LNCaP clone FGC (cell line): ENCODE data around the gene NR5A1.

Experiments
- DNase-seq: peaks from one replicate; pipeline ENCODE4 v3.0.0-alpha.2; 2011; ENCODE audit warnings: low read depth
- H3K4me3 ChIP-seq: 2 replicates; pipeline ENCODE4 v1.5.1; 2011; ENCODE audit warnings: mild to moderate bottlenecking, low read depth, low read length, control low read depth
- TF ChIP-seq, protein P1 (sequence below): IDR thresholded peaks from 2 replicates; pipeline ENCODE4 v1.5.1; 2012; ENCODE audit warnings: mild to moderate bottlenecking; ENCODE audit not compliant: control insufficient read depth, insufficient read depth; ENCODE audit errors: extremely low read depth

NR5A1 gene

DNA sequence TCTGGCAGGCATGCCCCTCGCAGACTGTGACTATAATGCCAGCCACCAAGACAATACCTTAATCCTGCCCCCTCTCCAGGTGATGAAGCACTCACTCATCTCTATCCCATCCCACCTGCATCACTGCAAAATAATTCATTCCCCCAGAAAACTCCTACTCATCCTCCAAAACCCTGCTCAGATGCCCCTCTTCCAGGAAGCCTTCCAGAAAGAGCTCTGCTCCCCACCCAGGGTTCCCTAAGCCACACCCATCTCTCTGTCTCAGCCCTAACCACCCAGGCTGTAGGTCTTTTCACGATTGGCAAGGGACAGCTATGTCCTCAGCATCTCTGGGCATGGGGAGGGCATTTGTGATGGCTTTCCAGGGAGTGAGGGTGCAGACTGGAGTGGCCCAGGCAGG is 17.2 kb downstream of the NR5A1 start:
- H3K4me3 ChIP-seq, result no peak overlapping the region
- TF ChIP-seq, protein P1, sequence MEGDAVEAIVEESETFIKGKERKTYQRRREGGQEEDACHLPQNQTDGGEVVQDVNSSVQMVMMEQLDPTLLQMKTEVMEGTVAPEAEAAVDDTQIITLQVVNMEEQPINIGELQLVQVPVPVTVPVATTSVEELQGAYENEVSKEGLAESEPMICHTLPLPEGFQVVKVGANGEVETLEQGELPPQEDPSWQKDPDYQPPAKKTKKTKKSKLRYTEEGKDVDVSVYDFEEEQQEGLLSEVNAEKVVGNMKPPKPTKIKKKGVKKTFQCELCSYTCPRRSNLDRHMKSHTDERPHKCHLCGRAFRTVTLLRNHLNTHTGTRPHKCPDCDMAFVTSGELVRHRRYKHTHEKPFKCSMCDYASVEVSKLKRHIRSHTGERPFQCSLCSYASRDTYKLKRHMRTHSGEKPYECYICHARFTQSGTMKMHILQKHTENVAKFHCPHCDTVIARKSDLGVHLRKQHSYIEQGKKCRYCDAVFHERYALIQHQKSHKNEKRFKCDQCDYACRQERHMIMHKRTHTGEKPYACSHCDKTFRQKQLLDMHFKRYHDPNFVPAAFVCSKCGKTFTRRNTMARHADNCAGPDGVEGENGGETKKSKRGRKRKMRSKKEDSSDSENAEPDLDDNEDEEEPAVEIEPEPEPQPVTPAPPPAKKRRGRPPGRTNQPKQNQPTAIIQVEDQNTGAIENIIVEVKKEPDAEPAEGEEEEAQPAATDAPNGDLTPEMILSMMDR, result no peak
- no peak for DNase-seq

DNA sequence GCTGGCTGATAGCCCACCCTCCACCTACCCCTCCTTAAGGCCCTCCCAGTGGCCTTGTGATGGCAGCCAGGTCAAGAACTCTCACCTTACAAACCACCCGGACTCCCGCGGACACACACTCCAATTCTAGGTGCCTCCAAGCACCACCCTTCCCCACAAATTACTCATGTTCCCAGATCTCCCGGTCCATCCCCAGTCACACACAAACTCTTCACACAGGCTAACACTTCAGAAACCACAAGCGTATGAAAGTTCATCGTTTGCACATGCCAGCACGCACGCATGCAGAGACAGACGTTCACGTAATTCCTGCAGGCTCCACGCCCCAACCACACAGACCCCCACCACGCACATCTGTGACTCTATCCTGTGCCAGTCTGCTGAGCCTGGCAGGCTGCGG is 18.0 kb downstream of the NR5A1 start:
- DNase-seq, result no peak
- no peak overlapping the region for H3K4me3 ChIP-seq
- TF ChIP-seq, protein P1, result no peak

DNA sequence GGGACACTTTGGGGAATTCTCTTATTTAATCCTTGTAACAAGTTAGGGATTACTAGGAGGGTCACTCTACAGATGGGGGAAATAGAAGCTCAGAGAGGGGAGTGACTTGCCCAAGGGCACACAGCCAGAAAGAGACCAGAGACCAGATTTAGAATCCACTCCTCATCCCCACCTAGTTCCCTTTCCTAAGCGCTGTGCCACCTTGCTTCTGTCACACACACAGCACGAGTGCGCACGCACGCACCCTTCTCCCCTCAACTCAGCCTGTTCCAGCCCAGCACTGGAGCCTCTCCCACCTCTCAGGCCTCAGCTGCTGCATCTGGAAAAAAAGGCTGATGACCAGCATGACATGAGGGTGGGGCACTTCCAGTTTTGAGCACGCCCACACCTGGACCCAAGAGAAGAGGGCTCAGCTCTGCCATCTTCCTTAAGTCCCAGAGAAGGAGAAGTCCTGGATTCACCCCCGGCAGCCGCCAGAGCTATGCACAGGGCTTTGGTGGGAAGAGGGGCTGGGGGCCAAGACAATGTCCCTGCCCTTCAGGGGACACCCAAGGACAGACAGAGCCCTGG is 18.5 kb downstream of the NR5A1 start:
- DNase-seq, result no peak
- TF ChIP-seq, protein P1, result no peak
- no peak overlapping the region for H3K4me3 ChIP-seq

DNA sequence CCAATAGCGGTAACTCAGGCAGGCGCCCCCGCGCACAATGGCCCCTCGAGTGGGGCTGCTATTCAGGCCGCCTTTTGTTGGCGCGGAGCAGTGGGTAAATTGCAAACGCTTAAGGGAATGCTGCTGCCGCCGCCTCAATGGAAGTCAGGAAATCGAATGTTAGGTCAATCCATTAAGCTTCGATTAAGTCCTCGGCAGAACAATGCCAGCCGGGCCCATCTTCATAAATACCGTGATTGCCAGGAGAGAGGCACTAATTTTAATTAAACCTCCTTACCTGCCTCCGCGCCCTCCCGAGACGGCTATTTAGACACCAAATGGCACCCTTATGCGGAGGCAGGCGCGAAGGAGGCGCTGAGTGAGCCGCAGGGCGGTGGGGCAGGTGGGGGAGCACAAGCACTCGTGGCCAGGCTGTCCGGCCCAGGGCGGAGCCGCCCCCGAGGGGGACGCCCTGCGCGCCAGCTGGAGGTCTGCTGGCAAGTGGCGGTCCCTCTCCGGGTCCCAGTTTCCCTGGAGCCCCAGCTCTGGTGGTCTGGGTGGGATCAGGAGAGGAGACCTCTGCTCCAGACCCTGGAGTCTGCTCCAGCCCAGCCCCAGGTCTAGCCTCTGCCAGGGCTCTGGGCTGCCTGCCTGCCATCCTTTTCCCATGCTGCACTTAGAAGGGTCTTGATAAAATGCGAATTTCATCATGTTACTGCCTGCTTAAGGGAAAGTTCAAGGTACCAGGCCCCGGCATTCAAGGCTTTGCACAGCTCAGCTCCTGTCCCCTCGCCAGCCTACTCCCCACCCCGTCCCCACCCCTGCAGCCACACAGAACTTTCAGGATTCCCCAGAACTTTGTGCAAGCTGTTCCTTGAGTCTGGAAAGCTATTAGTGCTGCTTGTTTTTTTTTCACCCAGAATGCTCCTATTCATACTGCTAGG is 19.7 kb downstream of the NR5A1 start:
- H3K4me3 ChIP-seq, result no peak overlapping the region
- no peak for DNase-seq
- TF ChIP-seq, protein P1, result no peak

DNA sequence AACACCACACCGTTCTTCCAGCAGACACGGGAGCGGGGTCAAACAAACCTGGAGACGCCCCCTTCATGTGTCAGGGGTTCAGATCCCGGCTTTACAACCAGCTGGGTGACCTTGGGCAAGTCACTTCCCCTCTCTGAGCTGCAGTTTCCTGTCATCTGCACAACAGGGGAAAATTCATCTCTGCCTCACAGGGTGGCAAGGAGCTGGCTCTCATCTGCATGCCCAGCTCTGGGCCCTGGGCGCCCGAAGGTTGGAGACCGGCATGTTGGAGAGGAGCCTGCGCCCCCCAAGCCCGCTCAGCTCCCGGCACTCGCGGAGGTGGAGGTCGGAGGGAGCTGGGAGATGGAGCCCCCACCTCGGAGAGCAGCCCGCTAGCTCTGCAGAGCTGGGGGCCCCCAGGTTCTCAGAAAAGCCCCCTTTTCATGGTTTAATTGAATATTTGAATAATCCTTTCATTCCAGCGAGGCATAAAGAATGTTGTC is 20.4 kb downstream of the NR5A1 start:
- TF ChIP-seq, protein P1, result no peak

DNA sequence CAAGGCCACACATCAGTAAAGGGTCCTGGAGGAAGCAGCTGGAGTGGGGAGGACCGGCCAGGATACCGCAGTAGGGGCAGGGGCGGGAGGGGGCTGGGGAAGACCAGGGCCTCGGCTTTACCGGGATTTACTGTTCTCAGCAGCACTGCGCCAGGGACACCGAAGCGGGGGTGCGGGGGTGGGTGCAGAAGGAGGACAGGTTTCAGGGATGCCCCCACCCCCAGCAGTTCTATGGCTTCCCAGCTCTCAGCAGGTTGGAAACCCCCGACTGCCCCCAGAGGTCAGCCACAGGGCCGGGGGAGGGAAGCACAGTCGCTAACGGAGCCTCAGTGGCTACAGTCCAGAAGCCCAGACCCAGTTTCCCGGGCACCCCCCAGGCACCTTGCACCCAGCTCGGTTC is 21.3 kb downstream of the NR5A1 start:
- no peak overlapping the region for H3K4me3 ChIP-seq
- DNase-seq, result no peak
- TF ChIP-seq, protein P1, result no peak

More for the DNA sequence above, 20.4 kb downstream of the NR5A1 start:
- no peak overlapping the region for H3K4me3 ChIP-seq
- no peak for DNase-seq
